ENCODE results near the gene FIGNL1. TPM values are rescaled to one million over a fixed set of nuclear protein-coding genes. Genes with fewer than 3 reads are reported as not detected.

FIGNL1 gene
- polyA plus RNA-seq, 2 of the 4 experiments (the other 2 are of a cell fraction), result 25.4 to 27.9 TPM

GRCh38 chr7:50411332-50411731 lies 38.8 kb downstream of the FIGNL1 start:
- ChIA-PET POLR2A (no interaction called here), CTCF (no interaction called here)
- no peak overlapping the region for H3K4me2 ChIP-seq
- 58% methylated on average over 6 of the region's 6 CpGs for WGBS (ENCODE audit: missing lambda C conversion rate)
- no peak for DNase-seq (ENCODE audit: low read depth in 1 of 2, low spot score in 1 of 2)
- no peaks in the 10 kb centered on the region for H3K4me1 ChIP-seq
- no peak overlapping the region for H3K27ac ChIP-seq
- TF ChIP-seq TFCP2L1 (CRISPR knock-in tag; IDR thresholded peaks at IDR 0.05) (no peak), CBX8 (IDR thresholded peaks at IDR 0.05) (no peak), MAX (IDR thresholded peaks at IDR 0.05) (no peak), GATA3 (IDR thresholded peaks at IDR 0.05; ENCODE audit: borderline replicate concordance) (no peak), ELK1 (IDR thresholded peaks at IDR 0.05; ENCODE audit: low read depth, low read length) (no peak), CHD4 (IDR thresholded peaks at IDR 0.05; ENCODE audit: borderline replicate concordance) (no peak), EHMT2 (IDR thresholded peaks at IDR 0.05; ENCODE audit: low read depth) (no peak), MAFK (IDR thresholded peaks at IDR 0.05; ENCODE audit: partially characterized antibody) (no peak), CBX2 (IDR thresholded peaks at IDR 0.05; ENCODE audit: borderline replicate concordance, low read depth) (no peak), HMGXB4 (CRISPR knock-in tag; IDR thresholded peaks at IDR 0.05; ENCODE audit: borderline replicate concordance) (no peak), KDM5A (IDR thresholded peaks at IDR 0.05) (no peak), NPAS2 (CRISPR knock-in tag; IDR thresholded peaks at IDR 0.05; ENCODE audit: borderline replicate concordance) (no peak), MAZ (IDR thresholded peaks at IDR 0.05; ENCODE audit: borderline replicate concordance, low read depth, low read length) (no peak), JUNB (IDR thresholded peaks at IDR 0.05) (no peak), ZFP36 (IDR thresholded peaks at IDR 0.05; ENCODE audit: borderline replicate concordance, partially characterized antibody) (no peak), CHD2 (IDR thresholded peaks at IDR 0.05; ENCODE audit: low read length, partially characterized antibody) (no peak), PBX3 (IDR thresholded peaks at IDR 0.05) (no peak)
- H3K9me3 ChIP-seq, result no peaks in the 10 kb centered on the region
- no peak for FAIRE-seq
- no peak overlapping the region for H3K4me3 ChIP-seq
- no peak for ATAC-seq

GRCh38 chr7:50409856-50410745 lies 40.0 kb downstream of the FIGNL1 start:
- POLR2A ChIA-PET, result no interaction called here
- Histone ChIP-seq H3K4me1 (no peaks in the 10 kb centered on the region), H3K4me2 (no peak overlapping the region), H3K4me3 (no peak overlapping the region), H3K27ac (no peak overlapping the region), H3K9me3 (no peaks in the 10 kb centered on the region)
- ATAC-seq, result no peak
- no peak for FAIRE-seq
- DNase-seq (ENCODE audit: low read depth in 1 of 2, low spot score in 1 of 2), result no peak
- TF ChIP-seq CTCF (IDR thresholded peaks at IDR 0.05), result no peak
- CTCF ChIA-PET, result no interaction called here
- WGBS (ENCODE audit: missing lambda C conversion rate), result 57% methylated on average over 16 of the region's 17 CpGs
